Measurements from ENCODE around the gene ZNF451.
A peak's percentile ranks its signal among the peaks of the same experiment; 100 is the strongest.
"Not testable (repeated sequence)": the region's sequence is repeated elsewhere in the genome, so short reads cannot be mapped to it uniquely, and the experiment has no call there.

Gene ZNF451

GRCh38 chr6:57089687-57090457 is at the start of gene ZNF451:
Gene ZNF451 (plus strand): TSS chr6:57090188. CDS start chr6:57090254, 66 bp downstream.
- DNase-seq = peak; percentile 98

GRCh38 chr6:57044061-57044460 is 45.9 kb upstream of the ZNF451 start:
- not testable (repeated sequence) for DNase-seq

- no peak for DNase-seq
Observed at GRCh38 chr6:57044568-57044967, 45.4 kb upstream of the ZNF451 start.

- DNase-seq = peak; percentile 92
Observed at GRCh38 chr6:57046332-57047256, 43.4 kb upstream of the ZNF451 start, which contains the start of gene KIAA1586. Gene KIAA1586 (plus strand): TSS chr6:57046693. CDS start chr6:57046756, 63 bp downstream.

GRCh38 chr6:57047257-57047585 is 42.8 kb upstream of the ZNF451 start:
- not testable (repeated sequence) for DNase-seq

GRCh38 chr6:57047859-57048258 is 42.1 kb upstream of the ZNF451 start:
- not testable (repeated sequence) for DNase-seq

- DNase-seq = peak; percentile 12
Observed at GRCh38 chr6:57048577-57048976, 41.4 kb upstream of the ZNF451 start.

GRCh38 chr6:57063847-57064246 is 26.1 kb upstream of the ZNF451 start:
- DNase-seq = no peak

- peak; percentile 8 for DNase-seq
Observed at GRCh38 chr6:57064809-57065208, 25.2 kb upstream of the ZNF451 start.

- DNase-seq = no peak
Observed at GRCh38 chr6:57068061-57068460, 21.9 kb upstream of the ZNF451 start.

GRCh38 chr6:57069228-57069627 is 20.8 kb upstream of the ZNF451 start:
- no peak for DNase-seq

- DNase-seq = no peak
Observed at GRCh38 chr6:57069920-57070331, 20.1 kb upstream of the ZNF451 start.

GRCh38 chr6:57072108-57072507 is 17.9 kb upstream of the ZNF451 start:
- DNase-seq = no peak

- DNase-seq = no peak
Observed at GRCh38 chr6:57074383-57074782, 15.6 kb upstream of the ZNF451 start.

GRCh38 chr6:57075092-57075491 is 14.9 kb upstream of the ZNF451 start:
- no peak for DNase-seq

- DNase-seq = no peak
Observed at GRCh38 chr6:57078531-57079207, 11.3 kb upstream of the ZNF451 start.

GRCh38 chr6:57085471-57085870 is 4.5 kb upstream of the ZNF451 start:
- DNase-seq = peak; percentile 12

- no peak for DNase-seq
Observed at GRCh38 chr6:57086843-57087242, 3.1 kb upstream of the ZNF451 start.

GRCh38 chr6:57087916-57088315 is 2.1 kb upstream of the ZNF451 start:
- DNase-seq = no peak

GRCh38 chr6:57089265-57089664 is 723 bp upstream of the ZNF451 start:
- DNase-seq = no peak

- DNase-seq = not testable (repeated sequence)
Observed at GRCh38 chr6:57090458-57091067, 575 bp downstream of the ZNF451 start.

GRCh38 chr6:57091375-57091774 is 1.4 kb downstream of the ZNF451 start:
- not testable (repeated sequence) for DNase-seq

GRCh38 chr6:57094689-57095088 is 4.7 kb downstream of the ZNF451 start:
- no peak for DNase-seq

Measured in HCEC 1CT (cell line).